ENCODE data around the gene TEF. TPM values are rescaled to one million over a fixed set of nuclear protein-coding genes. Genes with fewer than 3 reads are reported as not detected.
A peak's percentile ranks its signal among the peaks of the same experiment; 100 is the strongest.

TEF gene
- total and polyA plus RNA-seq, 9 of the 15 experiments (the other 6 are each of a cell fraction or from before 2014, with no cell fraction given): 0.04 to 3.1 (median 1.2) TPM

- in situ Hi-C loops (cut with MboI) (no loop called here), intact Hi-C loops (cut with micrococcal nuclease) (no loop called here)
- DNase-seq (ENCODE audit: extremely low read depth in 1 of 4, low spot score in 3 of 4): no peak
- H4K20me1 ChIP-seq (replicated peaks; ENCODE audit: control insufficient read depth, insufficient read depth, low read length): no peaks in the 10 kb centered on the region
- 56% methylated on average over 8 of the region's 9 CpGs for WGBS (ENCODE audit: insufficient coverage, low coverage, missing lambda C conversion rate)
- H3K9ac ChIP-seq (ENCODE audit: insufficient read depth in 1 of 2, low read depth in 2 of 2, low read length in 2 of 2): no peak overlapping the region
- H2AFZ ChIP-seq (ENCODE audit: low read depth, low read length): no peak overlapping the region
- no peak overlapping the region for H3K4me2 ChIP-seq (ENCODE audit: insufficient read depth, low read length)
- TF ChIP-seq ASH1L (IDR thresholded peaks at IDR 0.05; ENCODE audit: borderline replicate concordance, low read depth, partially characterized antibody): no peak
- TF ChIP-seq RBM25 (IDR thresholded peaks at IDR 0.05; ENCODE audit: low read depth, low read length, severe bottlenecking): peak; percentile 71
- FAIRE-seq: no peak
- no peak overlapping the region for H3K27ac ChIP-seq (ENCODE audit: extremely low read depth, low read depth, low read length)
- BruUV-seq (replicated peaks): no TSS peak
- H3K4me1 ChIP-seq (replicated peaks in 1 of 2; ENCODE audit: control insufficient read depth in 2 of 2, insufficient read depth in 2 of 2, low read length in 2 of 2): no peaks in the 10 kb centered on the region; a peak in 1 of 5 replicates
- H3K4me3 ChIP-seq: no peak overlapping the region
- no peaks in the 10 kb centered on the region for H3K9me1 ChIP-seq (ENCODE audit: control insufficient read depth, insufficient read depth, low read length)
- H3K79me2 ChIP-seq (ENCODE audit: control insufficient read depth, insufficient read depth, low read length): no peaks in the 10 kb centered on the region
- H3K27me3 ChIP-seq (ENCODE audit: control insufficient read depth in 2 of 2, insufficient read depth in 2 of 2, low read length in 2 of 2): no peaks in the 10 kb centered on the region
- no peaks in the 10 kb centered on the region for H3K9me3 ChIP-seq (replicated peaks; ENCODE audit: control insufficient read depth, insufficient read depth, low read depth, low read length)
- ChIA-PET POLR2A (interaction anchor here (1.2 kb wide), 1 partner anchor 11 kb away, joined by 3 read pairs; no protein-coding TSS in a partner anchor), CTCF (ENCODE audit: low intra/inter-chr PET ratio) (no interaction called here)
- no peak; the same call in 2 of the 3 replicates for ATAC-seq
- no peaks in the 10 kb centered on the region for H3K36me3 ChIP-seq (ENCODE audit: control insufficient read depth, insufficient read depth, low read length)
These were observed 44.1 kb downstream of the TEF start for GRCh38 chr22:41425660-41426365.

GRCh38 chr22:41429232-41429950 lies 47.6 kb downstream of the TEF start:
- CTCF ChIA-PET (ENCODE audit: low intra/inter-chr PET ratio): no interaction called here

More at GRCh38 chr22:41429232-41429950, 47.6 kb downstream of the TEF start:
- H4K20me1 ChIP-seq (replicated peaks; ENCODE audit: control insufficient read depth, insufficient read depth, low read length): no peaks in the 10 kb centered on the region
- no peaks in the 10 kb centered on the region for H3K9me1 ChIP-seq (ENCODE audit: control insufficient read depth, insufficient read depth, low read length)
- no peak overlapping the region for H3K27ac ChIP-seq (ENCODE audit: extremely low read depth, low read depth, low read length)
- no peak for DNase-seq (ENCODE audit: extremely low read depth in 1 of 4, low spot score in 3 of 4)
- whole genome bisulfite sequencing (ENCODE audit: insufficient coverage, low coverage, missing lambda C conversion rate): 64% methylated on average over 8 of the region's 13 CpGs
- FAIRE-seq: peak; percentile 19
- BruUV-seq (replicated peaks): no TSS peak
- ATAC-seq: no peak
- peaks cover 4% of the 10 kb centered on the region; the same call in 2 of the 3 replicates for H3K36me3 ChIP-seq (ENCODE audit: control insufficient read depth, insufficient read depth, low read length)
- H3K79me2 ChIP-seq (ENCODE audit: control insufficient read depth, insufficient read depth, low read length): no peaks in the 10 kb centered on the region
- peaks cover 0 to 3% of the 10 kb centered on the region in 2 experiments; a peak in 1 of 5 replicates for H3K4me1 ChIP-seq (replicated peaks in 1 of 2; ENCODE audit: control insufficient read depth in 2 of 2, insufficient read depth in 2 of 2, low read length in 2 of 2)
- no peaks in the 10 kb centered on the region for H3K27me3 ChIP-seq (ENCODE audit: control insufficient read depth in 2 of 2, insufficient read depth in 2 of 2, low read length in 2 of 2)
- in situ Hi-C loops (cut with MboI) (no loop called here), intact Hi-C loops (cut with micrococcal nuclease) (no loop called here)
- H3K9ac ChIP-seq (ENCODE audit: insufficient read depth in 1 of 2, low read depth in 2 of 2, low read length in 2 of 2): no peak overlapping the region
- H3K4me2 ChIP-seq (ENCODE audit: insufficient read depth, low read length): no peak overlapping the region
- TF ChIP-seq CTBP1 (IDR thresholded peaks at IDR 0.05; ENCODE audit: borderline replicate concordance) (no peak), RBM14 (IDR thresholded peaks at IDR 0.05; ENCODE audit: borderline replicate concordance, insufficient read depth, low read depth, low read length) (no peak)
- TF ChIP-seq, protein P1, sequence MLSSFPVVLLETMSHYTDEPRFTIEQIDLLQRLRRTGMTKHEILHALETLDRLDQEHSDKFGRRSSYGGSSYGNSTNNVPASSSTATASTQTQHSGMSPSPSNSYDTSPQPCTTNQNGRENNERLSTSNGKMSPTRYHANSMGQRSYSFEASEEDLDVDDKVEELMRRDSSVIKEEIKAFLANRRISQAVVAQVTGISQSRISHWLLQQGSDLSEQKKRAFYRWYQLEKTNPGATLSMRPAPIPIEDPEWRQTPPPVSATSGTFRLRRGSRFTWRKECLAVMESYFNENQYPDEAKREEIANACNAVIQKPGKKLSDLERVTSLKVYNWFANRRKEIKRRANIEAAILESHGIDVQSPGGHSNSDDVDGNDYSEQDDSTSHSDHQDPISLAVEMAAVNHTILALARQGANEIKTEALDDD (IDR thresholded peaks at IDR 0.05): no peak
- no peaks in the 10 kb centered on the region for H3K9me3 ChIP-seq (replicated peaks; ENCODE audit: control insufficient read depth, insufficient read depth, low read depth, low read length)
- H3K4me3 ChIP-seq: no peak overlapping the region
- no peak overlapping the region for H2AFZ ChIP-seq (ENCODE audit: low read depth, low read length)
- POLR2A ChIA-PET: no interaction called here
